Stimulated activated CD8-positive, alpha-beta memory T cell treated with anti-CD3 and anti-CD28 coated beads, Interleukin-4, amount 100 ng/mL, for 1 hour (primary cell): ENCODE data around the gene PAFAH2.

Source experiments
- DNase-seq, 2 donors: peaks; one replicate each; pipeline ENCODE4 v3.0.0-alpha.2; 2020; ENCODE audit warnings: low read depth in 2 of 2, low spot score in 1 of 2

Gene PAFAH2

GRCh38 chr1:25997828-25998761 lies at the start of gene PAFAH2:
TSS of gene PAFAH2 (minus strand) at chr1:25998063. CDS start at chr1:25990816, 7,247 bp downstream.
- DNase-seq, result peak; percentile 91 to 93

GRCh38 chr1:26047278-26047874 lies 49.5 kb upstream of the PAFAH2 start:
- no peak for DNase-seq

DNA sequence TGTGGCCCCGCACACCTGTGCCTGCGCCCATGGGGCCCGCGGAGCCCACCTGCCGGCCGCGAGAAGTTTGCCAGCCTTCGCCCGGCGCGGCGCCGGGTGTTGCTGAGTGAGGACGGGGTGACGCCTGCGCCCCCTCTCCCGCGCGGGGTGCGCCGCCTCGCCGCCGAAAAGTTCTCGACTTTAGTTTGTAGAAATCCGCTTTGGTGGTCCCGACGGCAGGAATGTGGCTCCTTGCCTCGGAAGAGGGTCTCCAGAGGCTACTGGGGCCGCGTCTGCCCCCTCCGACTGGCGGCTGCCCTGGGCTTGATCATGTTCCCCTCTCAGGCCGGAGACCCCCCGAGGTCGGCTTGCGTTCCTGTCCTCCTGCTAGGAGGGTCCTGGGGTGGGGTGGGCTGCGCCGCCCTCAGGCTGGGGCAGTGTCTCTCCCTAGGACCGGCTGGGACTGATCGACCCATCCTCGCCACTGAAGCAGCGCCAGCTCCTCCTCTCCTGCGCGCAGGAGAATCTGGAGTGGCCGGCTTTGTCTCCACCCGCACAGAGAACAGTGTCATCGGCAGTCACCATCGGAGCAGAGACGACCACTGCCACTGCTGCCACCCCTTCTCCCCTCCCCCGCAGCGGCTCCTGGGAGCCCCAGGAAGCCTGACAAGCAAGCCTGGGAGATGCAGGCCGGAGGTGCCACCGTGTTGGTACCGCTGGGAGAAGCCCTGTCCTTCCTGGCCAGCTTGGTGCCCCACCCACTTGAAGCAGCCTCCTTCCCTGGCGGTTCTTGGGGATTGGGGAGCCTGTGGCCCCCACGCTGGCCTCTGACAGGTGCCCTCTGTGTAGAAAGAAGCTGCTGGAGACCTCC lies 48.6 kb upstream of the PAFAH2 start:
- DNase-seq, result no peak

DNA sequence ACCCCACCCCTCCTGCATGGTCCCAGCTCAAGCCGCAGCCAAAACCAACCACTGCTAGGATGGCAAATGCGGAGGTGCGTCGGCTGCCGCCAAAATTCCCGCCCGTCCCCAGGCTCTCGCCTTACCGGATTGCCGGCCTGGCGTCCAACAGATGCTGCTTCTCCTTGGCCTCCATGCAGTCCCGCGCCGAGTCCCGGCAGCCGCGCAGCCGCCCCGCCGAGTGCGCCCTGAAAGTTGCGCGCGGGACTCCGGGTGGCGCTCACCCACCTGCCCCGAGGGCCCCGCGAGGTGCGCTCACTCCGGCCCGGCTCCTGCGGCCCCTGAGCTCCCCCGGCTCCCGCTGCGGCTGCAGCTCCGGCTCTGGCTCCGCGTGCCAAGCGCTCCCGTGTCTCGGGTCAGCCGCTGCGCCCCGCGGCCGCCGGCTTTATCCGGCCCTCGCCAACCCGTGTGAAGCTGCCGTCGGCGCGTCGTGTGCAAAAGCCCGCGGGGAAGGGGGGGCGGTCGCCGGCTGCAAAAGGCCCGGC lies 47.9 kb upstream of the PAFAH2 start, which contains the start of gene SLC30A2:
Gene SLC30A2 (minus strand): TSS at position 397 of the 524 bp plus-strand sequence. CDS start 222 bp downstream, at position 175.
- DNase-seq, result no peak

DNA sequence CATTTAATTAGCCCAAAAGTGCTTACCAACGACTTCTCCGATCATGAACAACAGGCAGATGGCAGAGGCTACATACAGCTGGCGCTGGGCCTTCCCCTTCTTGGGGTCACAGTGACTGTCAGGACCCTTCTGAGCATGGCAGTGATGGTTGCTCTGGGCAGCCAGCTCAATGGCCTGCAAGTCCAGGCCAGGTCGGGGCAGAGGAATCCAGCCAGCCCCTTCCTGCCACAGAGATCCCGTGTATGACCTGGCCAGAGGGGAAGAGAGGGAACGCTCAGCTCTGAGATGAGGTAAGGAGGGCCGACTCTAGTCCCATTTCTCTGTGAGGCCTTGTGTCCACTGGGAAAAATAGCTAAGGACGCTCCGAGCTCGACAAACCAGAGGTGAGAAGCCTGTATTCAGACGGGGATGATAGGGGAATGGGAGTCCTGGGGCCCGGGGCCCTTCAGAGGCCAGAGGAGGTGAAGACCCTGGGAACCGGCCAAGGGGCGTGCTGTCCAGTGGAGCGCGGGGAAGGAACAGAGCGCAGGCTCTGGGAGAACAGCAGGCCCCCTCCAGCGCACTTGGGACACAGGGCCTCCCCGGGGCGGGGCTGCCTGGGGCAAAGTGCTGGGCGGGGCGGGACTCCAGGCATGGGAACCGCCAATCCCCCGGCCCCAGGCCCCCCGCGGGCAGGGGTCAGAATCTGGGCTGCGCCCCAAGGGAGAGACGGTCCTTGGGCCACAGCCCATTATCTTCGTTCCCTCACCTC lies 47.3 kb upstream of the PAFAH2 start:
- DNase-seq, result no peak

DNA sequence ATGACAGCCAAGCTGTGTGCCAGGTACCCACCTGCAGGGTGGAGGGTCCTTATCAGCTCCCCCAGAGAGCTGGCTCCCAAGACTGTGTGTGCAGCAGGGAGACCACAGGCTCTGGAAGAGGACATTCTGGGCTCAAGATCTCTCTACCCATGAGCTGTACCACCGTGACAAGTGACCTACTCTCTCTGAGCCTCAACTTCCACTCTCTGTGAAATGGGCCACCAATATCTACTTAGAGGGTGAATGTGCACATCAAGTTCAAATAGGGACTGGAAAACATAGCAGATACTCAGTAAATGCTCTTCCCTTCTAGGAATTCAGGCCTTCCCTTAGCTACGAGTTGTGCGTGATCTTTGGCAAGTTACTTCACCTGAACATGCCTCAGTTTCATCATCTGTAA lies 46.6 kb upstream of the PAFAH2 start:
- no peak for DNase-seq

DNA sequence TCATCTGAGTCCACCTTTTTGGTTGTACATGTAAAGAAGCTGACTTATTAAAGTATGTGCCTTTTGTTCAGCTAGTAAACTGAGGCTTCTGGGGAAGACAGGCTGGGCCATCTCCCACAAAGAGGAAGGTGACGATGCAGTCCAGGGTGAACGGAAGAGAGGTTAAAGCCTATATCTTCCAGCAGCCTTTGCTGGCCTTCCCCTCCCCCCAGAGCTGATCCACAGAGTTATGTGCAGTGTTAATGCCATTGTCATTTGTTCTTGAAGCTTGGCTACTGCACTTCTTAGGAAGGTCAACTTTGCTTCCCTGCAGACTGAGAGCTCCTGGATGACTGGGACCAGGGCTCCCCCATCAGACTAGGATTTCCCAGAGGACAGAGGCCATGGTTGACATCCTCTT lies 45.9 kb upstream of the PAFAH2 start:
- DNase-seq, result no peak

GRCh38 chr1:26041978-26042377 lies 44.1 kb upstream of the PAFAH2 start:
- no peak for DNase-seq

DNA sequence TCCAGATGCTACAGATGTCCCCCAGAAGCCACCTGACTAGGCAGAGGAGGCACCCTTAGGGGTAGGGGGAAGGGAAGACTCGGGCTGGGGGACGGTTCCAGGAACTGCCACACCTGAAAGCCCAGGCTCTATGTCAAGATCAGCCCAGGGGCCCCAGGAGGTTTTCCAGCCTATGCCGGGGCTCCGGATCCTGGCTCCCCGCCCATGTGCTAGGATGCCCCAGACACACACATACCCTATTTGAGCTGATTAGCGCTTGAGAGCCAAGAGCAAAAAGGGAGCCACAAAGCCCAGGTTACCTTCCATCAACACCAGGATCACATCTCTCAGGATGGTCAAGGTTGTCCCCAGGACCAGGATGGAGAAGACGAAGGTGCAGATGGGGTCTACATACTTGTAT lies 43.5 kb upstream of the PAFAH2 start:
- DNase-seq, result no peak

DNA sequence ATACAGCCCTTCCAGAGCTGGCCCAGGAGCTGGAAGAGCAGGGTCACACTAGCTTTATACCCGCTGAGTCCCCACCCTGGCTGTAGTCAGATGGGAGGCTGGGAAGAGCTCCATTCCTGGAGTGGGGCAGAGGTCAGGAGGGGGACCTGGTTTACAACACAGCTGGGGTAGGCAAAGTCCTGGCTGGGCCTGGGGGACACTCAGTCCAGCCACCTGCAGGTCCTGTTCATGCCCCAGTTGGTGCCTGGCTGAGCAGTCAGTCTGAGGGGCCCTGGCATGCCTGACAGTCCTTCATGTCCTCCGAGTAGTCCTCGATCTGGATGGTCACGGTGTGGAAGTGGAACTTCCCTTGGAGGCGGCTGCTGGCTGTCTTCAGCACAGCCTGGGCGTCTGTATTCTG lies 41.0 kb upstream of the PAFAH2 start:
- DNase-seq, result no peak

GRCh38 chr1:26038477-26038876 lies 40.6 kb upstream of the PAFAH2 start:
- DNase-seq, result no peak

- DNase-seq, result no peak
These were observed 40.0 kb upstream of the PAFAH2 start for GRCh38 chr1:26037904-26038303.

GRCh38 chr1:26036756-26037281 lies 39.0 kb upstream of the PAFAH2 start:
- no peak for DNase-seq

GRCh38 chr1:26035959-26036755 lies 38.3 kb upstream of the PAFAH2 start:
- DNase-seq, result peak; percentile 45 to 56

DNA sequence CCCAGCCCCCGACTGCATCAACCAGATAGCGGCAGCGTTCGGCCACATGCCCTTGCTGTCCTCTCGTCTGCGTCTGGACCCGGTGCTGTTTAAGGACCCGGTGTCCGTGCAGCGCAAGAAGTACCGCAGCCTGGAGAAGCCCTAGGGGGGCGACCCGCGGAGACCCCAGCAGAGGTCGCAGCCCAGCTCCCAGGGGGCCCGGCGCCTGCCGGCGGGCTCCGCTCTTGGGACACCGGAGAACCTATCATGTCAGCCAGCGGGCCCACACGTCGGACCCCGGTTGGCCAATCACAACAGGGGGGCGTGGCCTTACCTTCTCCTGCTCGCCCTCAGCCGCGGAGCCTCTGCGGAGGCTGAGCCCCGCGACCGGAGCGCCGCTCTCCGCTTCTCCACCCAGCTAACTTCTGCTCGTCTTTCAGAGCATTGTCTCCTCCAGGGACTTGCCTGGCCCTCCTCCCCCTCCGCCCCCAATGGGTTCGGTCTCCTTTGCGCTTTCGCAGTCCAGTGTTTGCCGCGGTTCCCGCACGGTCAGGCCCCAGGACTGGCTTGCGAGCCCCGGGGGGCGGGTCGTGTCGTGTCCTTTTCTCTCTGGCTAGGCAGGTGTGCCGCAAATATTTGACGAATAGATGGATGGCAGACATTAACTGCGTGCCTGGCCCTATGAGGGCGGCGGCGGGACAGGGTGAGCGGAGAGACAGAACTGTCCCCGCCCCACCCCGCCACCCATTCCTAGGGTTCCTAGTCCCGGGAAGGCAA lies 37.5 kb upstream of the PAFAH2 start:
- peak; percentile 84 to 85 for DNase-seq

- no peak for DNase-seq
These were observed 36.8 kb upstream of the PAFAH2 start for GRCh38 chr1:26034504-26035202.

DNA sequence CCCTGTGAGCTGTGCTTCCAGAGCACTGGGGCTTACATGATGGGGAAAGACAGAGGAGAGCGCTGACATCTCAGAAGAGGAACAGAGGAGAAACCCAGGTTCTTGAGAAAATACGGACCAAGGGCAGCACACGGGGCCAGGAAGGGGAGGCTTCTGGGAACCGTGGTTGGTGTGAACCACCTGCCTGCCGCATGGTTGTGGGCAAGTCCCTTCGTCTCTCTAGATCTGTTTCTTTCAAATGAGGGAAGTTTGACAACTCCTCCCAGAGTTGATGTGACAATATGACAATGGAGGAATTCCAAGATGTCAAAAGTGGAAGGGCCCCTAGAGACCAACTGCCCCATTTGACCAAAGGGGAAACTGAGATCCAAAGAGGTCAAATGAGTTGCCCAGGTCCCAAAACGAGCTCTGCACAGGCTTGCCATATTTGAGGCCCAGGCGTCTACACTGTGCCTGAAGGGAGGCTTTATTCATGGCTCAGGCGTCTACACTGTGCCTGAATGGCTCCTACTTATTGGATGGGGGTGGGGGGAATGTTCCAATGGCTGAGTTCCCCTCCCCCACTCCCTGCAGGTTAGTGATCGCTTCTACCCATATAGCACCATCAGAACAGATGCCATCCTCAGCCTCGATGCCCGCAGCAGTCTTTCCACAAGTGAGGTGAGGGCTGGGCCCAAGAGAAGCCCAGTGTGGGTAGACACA lies 34.9 kb upstream of the PAFAH2 start:
- no peak for DNase-seq
